Left ventricle myocardium inferior (tissue), 1 donor: ENCODE data around the gene BCAS3. TPM values are rescaled to one million over a fixed set of nuclear protein-coding genes. Genes with fewer than 3 reads are reported as not detected.
A peak's percentile ranks its signal among the peaks of the same experiment; 100 is the strongest.
"Not testable (repeated sequence)": the region's sequence is repeated elsewhere in the genome, so short reads cannot be mapped to it uniquely, and the experiment has no call there.

Source experiments
- DNase-seq: peaks from one replicate; pipeline ENCODE4 v3.0.0-alpha.2; 2020
- H3K27ac ChIP-seq: fragments of 200-600 bp; replicated peaks from 2 replicates; pipeline ENCODE4 v1.8.0; 2021
- H3K27me3 ChIP-seq: fragments of 200-600 bp; 2 replicates; pipeline ENCODE4 v1.8.0; 2021; ENCODE audit warnings: low read depth
- H3K36me3 ChIP-seq: fragments of 200-600 bp; 2 replicates; pipeline ENCODE4 v1.8.0; 2021
- H3K4me1 ChIP-seq: fragments of 200-600 bp; 2 replicates; pipeline ENCODE4 v1.8.0; 2021
- H3K4me3 ChIP-seq: fragments of 200-600 bp; 2 replicates; pipeline ENCODE4 v1.8.0; 2021; ENCODE audit warnings: mild to moderate bottlenecking, moderate library complexity
- H3K9me3 ChIP-seq: fragments of 200-600 bp; replicated peaks from 2 replicates; pipeline ENCODE4 v1.8.0; 2021
- intact Hi-C: fragments of 100-400 bp; cut with micrococcal nuclease; formaldehyde crosslinking; loops from one replicate; pipeline ENCODE4 v1.11.0; 2022
- total RNA-seq: library from RNA; stranded (reverse); fragmentation: NEBNext Ultra II Directional; extraction: Animal tissue kit (Norgen Biotek cat#: 25700); gene quantifications from one replicate; pipeline ENCODE4 v1.2.1, GENCODE V29; 2021
- TF ChIP-seq, protein P1 (sequence below): fragments of 200-600 bp; IDR thresholded peaks from 2 replicates; pipeline ENCODE4 v1.8.0; 2021; ENCODE audit warnings: antibody characterized with exemption, mild to moderate bottlenecking, borderline replicate concordance
- donor health status: DM: no; HTN: yes; CAD: no; lungs with severe emphysema.

The BCAS3 gene
- total RNA-seq, 1 donor from 2014 or later: 16.5 TPM

GRCh38 chr17:61239327-61239726 lies 561.7 kb downstream of the BCAS3 start:
- Histone ChIP-seq H3K4me1 (peaks cover 11% of the 10 kb centered on the region), H3K27me3 (no peaks in the 10 kb centered on the region), H3K36me3 (no peaks in the 10 kb centered on the region), H3K9me3 (no peaks in the 10 kb centered on the region), H3K27ac (peak overlapping the region; percentile 45), H3K4me3 (no peak overlapping the region)
- intact Hi-C loops: no loop called here
- no peak for DNase-seq
- TF ChIP-seq, protein P1, sequence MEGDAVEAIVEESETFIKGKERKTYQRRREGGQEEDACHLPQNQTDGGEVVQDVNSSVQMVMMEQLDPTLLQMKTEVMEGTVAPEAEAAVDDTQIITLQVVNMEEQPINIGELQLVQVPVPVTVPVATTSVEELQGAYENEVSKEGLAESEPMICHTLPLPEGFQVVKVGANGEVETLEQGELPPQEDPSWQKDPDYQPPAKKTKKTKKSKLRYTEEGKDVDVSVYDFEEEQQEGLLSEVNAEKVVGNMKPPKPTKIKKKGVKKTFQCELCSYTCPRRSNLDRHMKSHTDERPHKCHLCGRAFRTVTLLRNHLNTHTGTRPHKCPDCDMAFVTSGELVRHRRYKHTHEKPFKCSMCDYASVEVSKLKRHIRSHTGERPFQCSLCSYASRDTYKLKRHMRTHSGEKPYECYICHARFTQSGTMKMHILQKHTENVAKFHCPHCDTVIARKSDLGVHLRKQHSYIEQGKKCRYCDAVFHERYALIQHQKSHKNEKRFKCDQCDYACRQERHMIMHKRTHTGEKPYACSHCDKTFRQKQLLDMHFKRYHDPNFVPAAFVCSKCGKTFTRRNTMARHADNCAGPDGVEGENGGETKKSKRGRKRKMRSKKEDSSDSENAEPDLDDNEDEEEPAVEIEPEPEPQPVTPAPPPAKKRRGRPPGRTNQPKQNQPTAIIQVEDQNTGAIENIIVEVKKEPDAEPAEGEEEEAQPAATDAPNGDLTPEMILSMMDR: no peak

DNA sequence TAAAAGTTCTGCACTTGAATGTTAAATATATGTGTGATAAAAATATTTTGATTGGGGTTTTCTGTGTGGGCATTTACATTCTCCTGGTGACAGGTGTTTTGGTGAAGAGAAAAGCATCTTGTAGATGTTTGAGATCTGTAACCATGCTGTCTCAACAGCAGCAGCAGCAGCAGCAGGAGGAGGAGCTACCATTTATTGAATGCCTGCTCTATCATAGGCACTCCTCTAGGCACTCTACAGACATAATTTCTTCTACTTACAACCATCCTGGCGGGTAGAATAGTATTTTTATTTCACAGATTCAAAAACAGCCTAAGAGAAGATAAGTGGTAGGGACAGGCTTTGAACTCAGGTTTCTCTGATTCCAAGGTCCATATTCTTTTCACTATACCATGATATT lies 562.3 kb downstream of the BCAS3 start:
- Histone ChIP-seq H3K4me3 (no peak overlapping the region), H3K9me3 (no peaks in the 10 kb centered on the region), H3K27ac (peak overlapping the region; percentile 10), H3K36me3 (no peaks in the 10 kb centered on the region), H3K4me1 (peaks cover 11% of the 10 kb centered on the region), H3K27me3 (no peaks in the 10 kb centered on the region)
- DNase-seq: no peak
- intact Hi-C loops: no loop called here
- TF ChIP-seq, protein P1: no peak

DNA sequence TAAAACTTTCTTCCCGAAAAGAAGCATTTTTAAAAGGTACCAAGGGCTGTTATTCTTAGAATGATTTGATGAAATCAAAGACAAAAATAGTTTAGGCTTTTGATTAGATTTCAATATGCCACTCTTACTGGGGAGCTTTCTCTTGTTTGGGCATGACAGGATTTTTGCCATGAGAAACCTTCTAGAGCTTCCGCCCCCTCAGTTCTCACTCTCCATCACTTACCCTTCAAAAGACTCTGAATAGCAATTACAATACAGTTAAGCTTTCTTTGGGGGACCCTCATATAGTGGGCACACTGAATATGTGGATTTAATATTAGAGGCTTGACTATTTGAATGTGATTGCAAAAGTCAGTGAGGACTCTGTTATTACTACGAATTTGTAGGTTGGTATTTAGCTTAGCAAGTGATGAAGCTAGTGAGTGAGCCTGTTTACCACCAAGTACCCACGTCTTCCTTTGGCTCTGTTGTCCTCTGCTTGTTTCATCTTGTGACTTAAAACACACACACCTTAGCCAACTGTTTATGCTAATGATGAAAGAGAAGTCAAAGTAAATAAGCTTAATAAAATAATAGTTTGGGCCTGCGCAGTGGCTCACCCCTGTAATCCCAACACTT lies 563.3 kb downstream of the BCAS3 start:
- Histone ChIP-seq H3K9me3 (no peaks in the 10 kb centered on the region), H3K27me3 (no peaks in the 10 kb centered on the region), H3K4me1 (peaks cover 3% of the 10 kb centered on the region), H3K4me3 (no peak overlapping the region), H3K27ac (peak overlapping the region; percentile 10), H3K36me3 (no peaks in the 10 kb centered on the region)
- no peak for DNase-seq
- intact Hi-C loops: no loop called here
- TF ChIP-seq, protein P1: no peak

DNA sequence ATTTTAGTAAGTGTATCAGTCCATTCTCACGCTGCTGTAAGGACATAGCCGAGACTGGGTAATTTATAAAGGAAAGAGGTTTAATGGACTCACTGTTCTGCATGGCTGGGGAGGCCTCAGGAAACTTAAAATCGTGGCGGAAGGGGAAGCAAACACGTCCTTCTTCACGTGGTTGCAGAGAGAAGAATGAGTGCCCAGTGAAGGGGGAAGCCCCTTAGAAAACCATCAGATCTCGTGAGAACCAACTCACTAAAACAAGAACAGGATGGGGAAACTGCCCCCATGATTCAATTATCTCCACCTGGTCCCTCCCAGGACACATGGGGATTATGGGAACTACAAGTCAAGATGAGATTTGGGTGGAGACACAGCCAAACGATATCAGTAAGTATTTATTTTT lies 567.3 kb downstream of the BCAS3 start:
- H3K36me3 ChIP-seq, H3K27ac ChIP-seq, H3K4me3 ChIP-seq, intact Hi-C loops, DNase-seq, H3K27me3 ChIP-seq, H3K9me3 ChIP-seq: not testable (repeated sequence)
- peaks cover 21% of the 10 kb centered on the region for H3K4me1 ChIP-seq

GRCh38 chr17:61245706-61246135 lies 568.1 kb downstream of the BCAS3 start:
- H3K27me3 ChIP-seq: no peaks in the 10 kb centered on the region
- TF ChIP-seq, protein P1: no peak
- intact Hi-C loops: no loop called here
- H3K36me3 ChIP-seq: no peaks in the 10 kb centered on the region
- H3K9me3 ChIP-seq: no peaks in the 10 kb centered on the region
- no peak for DNase-seq
- peaks cover 25% of the 10 kb centered on the region for H3K4me1 ChIP-seq
- no peak overlapping the region for H3K27ac ChIP-seq
- H3K4me3 ChIP-seq: no peak overlapping the region

DNA sequence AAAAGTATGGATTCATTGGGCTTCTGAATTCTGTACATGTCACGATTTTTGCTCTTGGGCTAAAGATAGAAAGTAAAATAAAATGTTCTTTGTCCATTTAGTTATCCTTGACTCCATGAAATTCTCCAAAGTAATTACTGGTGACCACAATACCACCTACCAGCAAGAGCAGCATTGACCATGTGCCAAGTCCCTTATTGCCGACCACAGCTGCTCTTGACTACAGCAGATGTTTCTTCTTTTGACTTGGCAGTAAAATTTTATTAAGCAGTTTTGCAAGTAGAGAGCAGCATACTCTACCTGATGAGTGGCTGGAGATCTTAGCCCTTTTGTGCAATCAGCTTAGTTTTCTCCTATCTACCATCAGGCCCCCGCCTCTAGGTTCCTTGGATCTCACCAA lies 569.8 kb downstream of the BCAS3 start:
- H3K4me3 ChIP-seq: no peak overlapping the region
- peak overlapping the region; percentile 76 for H3K27ac ChIP-seq
- DNase-seq: no peak
- intact Hi-C loops: no loop called here
- TF ChIP-seq, protein P1: no peak
- H3K9me3 ChIP-seq: no peaks in the 10 kb centered on the region
- H3K36me3 ChIP-seq: no peaks in the 10 kb centered on the region
- no peaks in the 10 kb centered on the region for H3K27me3 ChIP-seq
- H3K4me1 ChIP-seq: peaks cover 43% of the 10 kb centered on the region
